Lung (tissue), 12 donors: ENCODE measurements around the gene UBE2A. TPM values are rescaled to one million over a fixed set of nuclear protein-coding genes. Genes with fewer than 3 reads are reported as not detected.
A peak's percentile ranks its signal among the peaks of the same experiment; 100 is the strongest.

Experiments used
- ATAC-seq: fragments of 200-7000 bp; cut with Tn5 transposase; one replicate; pipeline ENCODE4 v1.9.1; 2020; ENCODE audit warnings: moderate number of reproducible peaks; ENCODE audit not compliant: insufficient read depth, low FRiP score
- DNase-seq, 3 donors: peaks; one replicate each; pipeline ENCODE4 v3.0.0-alpha.2; 2013 to 2017
- H3K27ac ChIP-seq, 2 donors: one replicate each; pipeline ENCODE4 v1.5.1; 2013; ENCODE audit warnings: mild to moderate bottlenecking in 2 of 2, moderate library complexity in 2 of 2, control low read depth in 1 of 2, inconsistent platforms in 1 of 2, low read depth in 1 of 2, low read length in 1 of 2
- H3K27me3 ChIP-seq, 3 donors: one replicate each; pipeline ENCODE4 v1.5.1; 2013; ENCODE audit warnings: low read length in 2 of 3; ENCODE audit not compliant: control insufficient read depth in 3 of 3, insufficient read depth in 3 of 3
- H3K36me3 ChIP-seq, 4 donors: one replicate each; pipeline ENCODE4 v1.5.1; 2013; ENCODE audit warnings: low read length in 4 of 4, mild to moderate bottlenecking in 1 of 4, moderate library complexity in 1 of 4; ENCODE audit not compliant: control insufficient read depth in 4 of 4, insufficient read depth in 4 of 4
- H3K4me1 ChIP-seq, 5 donors: one replicate each; pipeline ENCODE4 v1.5.1; 2013; ENCODE audit warnings: low read length in 5 of 5, mild to moderate bottlenecking in 2 of 5, moderate library complexity in 1 of 5; ENCODE audit not compliant: control insufficient read depth in 5 of 5, insufficient read depth in 5 of 5
- H3K4me3 ChIP-seq: one replicate; pipeline ENCODE4 v1.5.1; 2013; ENCODE audit warnings: mild to moderate bottlenecking, control low read depth, moderate library complexity
- H3K9ac ChIP-seq, 2 donors: one replicate each; pipeline ENCODE4 v1.5.1; 2013; ENCODE audit warnings: low read length in 2 of 2, control low read depth in 1 of 2; ENCODE audit not compliant: insufficient read depth in 1 of 2
- H3K9me3 ChIP-seq, 4 donors: one replicate each; pipeline ENCODE4 v1.5.1; 2013; ENCODE audit warnings: low read length in 3 of 4, mild to moderate bottlenecking in 1 of 4, moderate library complexity in 1 of 4; ENCODE audit not compliant: control insufficient read depth in 4 of 4, insufficient read depth in 3 of 4
- WGBS, 2 donors: extraction: QIAGEN DNeasy Blood & Tissue Kit; methylation state at CpG; one replicate each; pipeline ENCODE4 v1.1.7; 2013; 5-methylcytosine and 5-hydroxymethylcytosine counted together
- polyA plus RNA-seq, 2 donors: library from polyadenylated mRNA; stranded (reverse); fragments of 200-250 nt; gene quantifications; one replicate each; pipeline ENCODE4 v1.2.1, GENCODE V29; 2013
- total RNA-seq, 2 donors: library from RNA; depleted of rRNA in 1 of 2; stranded (reverse); fragments of >200 nt in 1 of 2; gene quantifications; one replicate each; pipeline ENCODE4 v1.2.1, GENCODE V29; 2014 to 2021
- TF ChIP-seq, protein P1 (sequence below): IDR thresholded peaks from 2 replicates; pipeline ENCODE4 v1.5.1; 2012; ENCODE audit warnings: mild to moderate bottlenecking; ENCODE audit errors: control extremely low read depth, extremely low read depth
- donor health status: control.
- donor health status: control.
- donor health status: Bipolar disorder and iron deficiency.
- donor health status: healthy.
- donor health status: DM: yes; HTN: yes; CAD: no.

The UBE2A gene
- total and polyA plus RNA-seq, 4 donors, result 44.9 to 50.4 (median 47.8) TPM

DNA sequence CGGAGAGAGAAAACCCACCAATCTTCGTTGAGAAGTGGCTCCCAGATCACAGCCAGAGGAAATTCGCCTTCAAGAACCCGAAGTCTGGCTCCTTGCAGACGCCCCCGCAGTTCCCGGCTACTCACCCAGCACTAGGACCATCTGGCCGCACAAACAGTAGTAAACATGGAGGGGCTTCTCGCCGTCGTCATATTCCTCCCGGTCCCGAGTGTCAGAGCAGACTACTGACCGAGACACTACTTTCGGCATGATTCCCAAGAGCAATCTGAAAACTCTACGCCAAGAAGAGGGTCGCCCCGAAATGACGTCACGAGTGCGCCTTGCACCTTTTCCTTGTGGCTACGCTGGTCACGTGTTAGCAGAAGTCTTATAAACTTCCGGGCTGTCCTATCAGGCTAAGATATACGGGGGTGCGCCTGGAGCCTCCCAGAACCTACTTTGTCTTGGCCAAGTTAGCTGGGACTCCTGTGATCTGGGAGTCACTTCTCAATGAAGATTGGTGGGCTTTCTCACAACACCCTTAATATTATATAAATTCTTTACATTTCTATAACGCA, 9.2 kb upstream of the UBE2A start, which contains the start of gene STEEP1:
Gene STEEP1, minus strand, starts transcription at position 303 of the 557 bp plus-strand sequence. Its CDS starts 54 bp downstream, at position 249.
- H3K27ac ChIP-seq, result peak within 1 kb of the TSS; percentile 41 to 84
- DNase-seq (peak; percentile 93 to 97 (median 94)), ATAC-seq (peak; percentile 81)
- peaks cover 0 to 6% (median 0%) of the 10 kb centered on the region in 4 donors for H3K36me3 ChIP-seq
- peak within 1 kb of the TSS; percentile 61 for H3K4me3 ChIP-seq
- WGBS, 2 donors, result 2 to 31% methylated on average over 27 of the region's 27 CpGs
- no peaks in the 10 kb centered on the region for H3K27me3 ChIP-seq
- no peaks in the 10 kb centered on the region for H3K4me1 ChIP-seq
- H3K9ac ChIP-seq, result peak within 1 kb of the TSS in 1 of 2 donors; percentile 54
- TF ChIP-seq, protein P1, sequence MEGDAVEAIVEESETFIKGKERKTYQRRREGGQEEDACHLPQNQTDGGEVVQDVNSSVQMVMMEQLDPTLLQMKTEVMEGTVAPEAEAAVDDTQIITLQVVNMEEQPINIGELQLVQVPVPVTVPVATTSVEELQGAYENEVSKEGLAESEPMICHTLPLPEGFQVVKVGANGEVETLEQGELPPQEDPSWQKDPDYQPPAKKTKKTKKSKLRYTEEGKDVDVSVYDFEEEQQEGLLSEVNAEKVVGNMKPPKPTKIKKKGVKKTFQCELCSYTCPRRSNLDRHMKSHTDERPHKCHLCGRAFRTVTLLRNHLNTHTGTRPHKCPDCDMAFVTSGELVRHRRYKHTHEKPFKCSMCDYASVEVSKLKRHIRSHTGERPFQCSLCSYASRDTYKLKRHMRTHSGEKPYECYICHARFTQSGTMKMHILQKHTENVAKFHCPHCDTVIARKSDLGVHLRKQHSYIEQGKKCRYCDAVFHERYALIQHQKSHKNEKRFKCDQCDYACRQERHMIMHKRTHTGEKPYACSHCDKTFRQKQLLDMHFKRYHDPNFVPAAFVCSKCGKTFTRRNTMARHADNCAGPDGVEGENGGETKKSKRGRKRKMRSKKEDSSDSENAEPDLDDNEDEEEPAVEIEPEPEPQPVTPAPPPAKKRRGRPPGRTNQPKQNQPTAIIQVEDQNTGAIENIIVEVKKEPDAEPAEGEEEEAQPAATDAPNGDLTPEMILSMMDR, result no peak
- no peaks in the 10 kb centered on the region for H3K9me3 ChIP-seq

DNA sequence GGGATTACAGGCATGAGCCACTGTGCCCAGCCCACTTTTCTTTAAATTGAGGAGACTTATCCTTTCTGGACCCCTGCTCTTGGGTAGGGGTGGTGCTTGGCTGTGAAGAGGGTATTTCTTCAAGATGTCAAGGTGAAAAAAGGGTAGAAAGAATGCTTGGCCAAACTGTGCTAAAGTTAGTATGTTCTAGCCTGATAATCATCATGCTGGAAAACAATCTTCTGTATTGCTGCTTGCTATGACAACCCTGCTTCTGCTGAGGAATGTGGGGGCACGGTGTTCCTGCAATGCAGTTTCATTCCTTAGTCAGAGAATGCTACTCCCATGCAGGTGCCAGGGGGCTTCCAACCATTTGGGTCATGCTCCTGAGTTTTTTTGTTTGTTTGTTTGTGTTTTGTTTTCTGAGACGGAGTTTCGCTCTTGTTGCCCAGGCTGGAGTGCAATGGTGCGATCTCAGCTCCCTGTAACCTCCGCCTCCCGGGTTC, 4.0 kb upstream of the UBE2A start:
- Histone ChIP-seq H3K9me3 (no peaks in the 10 kb centered on the region), H3K27me3 (no peaks in the 10 kb centered on the region), H3K36me3 (no peaks in the 10 kb centered on the region), H3K9ac (no peak overlapping the region), H3K4me3 (no peak overlapping the region), H3K27ac (no peak overlapping the region), H3K4me1 (peaks cover 0 to under 1% (median 0%) of the 10 kb centered on the region in 5 donors)
- ATAC-seq, result no peak
- TF ChIP-seq, protein P1, result no peak
- no peak for DNase-seq
- 86 to 96% methylated on average over 6 of the region's 6 CpGs for WGBS, 2 donors

DNA sequence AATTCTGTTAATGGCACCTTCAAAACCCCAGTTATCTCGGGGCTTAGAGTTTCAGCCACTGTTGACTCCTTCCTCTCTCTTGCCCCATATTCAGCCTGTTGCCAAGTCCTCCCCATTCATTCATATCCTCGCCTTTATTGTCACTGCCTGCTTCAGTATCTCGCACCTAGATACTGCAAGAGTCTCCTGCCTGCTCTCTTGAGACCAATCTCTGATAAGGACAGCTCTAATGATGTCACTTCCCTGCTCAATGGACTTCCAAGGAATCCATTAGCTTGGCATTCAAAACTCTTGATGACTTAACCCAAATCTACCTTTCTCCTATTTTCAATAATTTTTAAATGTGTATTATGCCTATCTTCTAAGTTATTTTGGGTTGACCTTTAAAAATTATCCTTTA, 1.1 kb upstream of the UBE2A start:
- no peaks in the 10 kb centered on the region for H3K27me3 ChIP-seq
- WGBS, 2 donors, result 47 to 69% methylated on average over 3 of the region's 3 CpGs
- H3K9ac ChIP-seq, result peak overlapping the region in 1 of 2 donors; percentile 84
- TF ChIP-seq, protein P1, result no peak
- H3K36me3 ChIP-seq, result peaks cover 0 to 3% (median 0%) of the 10 kb centered on the region in 4 donors
- ATAC-seq (no peak), DNase-seq (peak in 1 of 3 donors; percentile 11)
- no peaks in the 10 kb centered on the region for H3K9me3 ChIP-seq
- no peak overlapping the region for H3K4me3 ChIP-seq
- peaks cover 0 to 6% (median 3%) of the 10 kb centered on the region in 5 donors for H3K4me1 ChIP-seq
- peak overlapping the region in 1 of 2 donors; percentile 93 for H3K27ac ChIP-seq
